NB4 (cell line): ENCODE results near the gene BAG5.

ENCODE experiments used
- CTCF ChIP-seq: IDR thresholded peaks from one replicate; pipeline ENCODE4 v1.5.1; 2012; ENCODE audit warnings: low read depth, low read length
- MAX ChIP-seq: IDR thresholded peaks from 2 replicates; pipeline ENCODE4 v1.6.1; 2011; ENCODE audit warnings: low read depth, low read length
- MYC ChIP-seq: IDR thresholded peaks from 2 replicates; pipeline ENCODE4 v1.6.1; 2011; ENCODE audit warnings: low read depth, low read length
- POLR2A ChIP-seq: IDR thresholded peaks from 2 replicates; pipeline ENCODE4 v1.6.1; 2011; ENCODE audit warnings: mild to moderate bottlenecking; ENCODE audit not compliant: insufficient read length; ENCODE audit errors: extremely low read depth

GRCh38 chr14:103578401-103579075, 16.1 kb upstream of the BAG5 start:
- TF ChIP-seq CTCF (no peak), POLR2A (no peak), MYC (no peak), MAX (no peak)
